IMR-90 (cell line): Measurements from ENCODE around the gene LFNG. TPM values are rescaled to one million over a fixed set of nuclear protein-coding genes. Genes with fewer than 3 reads are reported as not detected.

Experiments
- ATAC-seq: fragments of 200-7000 bp; cut with Tn5 transposase; 2 replicates; pipeline ENCODE4 v1.9.1; 2020; ENCODE audit warnings: low read depth, mild to moderate bottlenecking, moderate library complexity
- BruUV-seq: library from RNA; stranded (reverse); fragments of 400-500 nt; replicated peaks from 2 replicates; lab custom pipeline; 2021; lab: Mats Ljungman, UMichigan
- CTCF ChIA-PET: fragments of 300-600 bp; formaldehyde crosslinking; extraction: SDS; loops from one replicate; lab custom pipeline; 2021; ENCODE audit warnings: antibody characterized with exemption; lab: Yijun Ruan, JAX
- POLR2A ChIA-PET: fragments of 300-600 bp; sonication (Branson Sonifier 250); formaldehyde crosslinking; loops from one replicate; lab custom pipeline; 2022; ENCODE audit warnings: antibody characterized with exemption; ENCODE audit not compliant: unreplicated experiment; lab: Charles Lee
- DNase-seq: peaks from one replicate; pipeline ENCODE4 v3.0.0; 2013
- H2AFZ ChIP-seq: replicated peaks from 2 replicates; pipeline ENCODE3; 2013; ENCODE audit warnings: low read length, mild to moderate bottlenecking; ENCODE audit not compliant: poor library complexity
- H2AK5ac ChIP-seq: 2 replicates; pipeline ENCODE4 v1.6.1; 2013; ENCODE audit warnings: low read depth, low read length, inconsistent platforms
- H2AK9ac ChIP-seq: replicated peaks from 2 replicates; pipeline ENCODE3; 2013; ENCODE audit warnings: mild to moderate bottlenecking, low read depth, low read length, moderate library complexity; ENCODE audit not compliant: poor library complexity
- H2BK120ac ChIP-seq: 2 replicates; pipeline ENCODE4 v1.6.1; 2013; ENCODE audit warnings: low read depth, low read length, inconsistent platforms
- H2BK15ac ChIP-seq: 3 replicates; pipeline ENCODE4 v1.6.1; 2013; ENCODE audit warnings: low read depth, low read length, inconsistent platforms
- H2BK20ac ChIP-seq: 2 replicates; pipeline ENCODE4 v1.6.1; 2013; ENCODE audit warnings: low read depth, mild to moderate bottlenecking, inconsistent platforms, low read length, moderate library complexity
- H2BK5ac ChIP-seq: 2 replicates; pipeline ENCODE4 v1.6.1; 2013; ENCODE audit warnings: mild to moderate bottlenecking, low read depth, low read length, inconsistent platforms; ENCODE audit not compliant: poor library complexity, severe bottlenecking
- H3K14ac ChIP-seq: replicated peaks from 2 replicates; pipeline ENCODE4 v1.6.1; 2013; ENCODE audit warnings: low read depth, low read length, inconsistent platforms
- H3K18ac ChIP-seq: 2 replicates; pipeline ENCODE4 v1.6.1; 2013; ENCODE audit warnings: low read depth, low read length, control low read depth
- H3K23ac ChIP-seq: 2 replicates; pipeline ENCODE4 v1.6.1; 2013; ENCODE audit warnings: low read depth, low read length, inconsistent platforms
- H3K27ac ChIP-seq: 2 replicates; pipeline ENCODE4 v1.5.1; 2013; ENCODE audit warnings: mild to moderate bottlenecking, control low read depth, low read length; ENCODE audit not compliant: insufficient read depth
- H3K27me3 ChIP-seq: 2 replicates; pipeline ENCODE4 v1.6.1; 2013; ENCODE audit warnings: low read length; ENCODE audit not compliant: control insufficient read depth, insufficient read depth
- H3K36me3 ChIP-seq: 2 replicates; pipeline ENCODE4 v1.6.1; 2013; ENCODE audit warnings: low read length, mixed read lengths; ENCODE audit not compliant: control insufficient read depth, insufficient read depth
- H3K4ac ChIP-seq: 2 replicates; pipeline ENCODE4 v1.6.1; 2013; ENCODE audit warnings: low read depth, low read length, inconsistent platforms
- H3K4me1 ChIP-seq: 2 replicates; pipeline ENCODE4 v1.6.1; 2013; ENCODE audit warnings: low read length, mixed read lengths; ENCODE audit not compliant: control insufficient read depth, insufficient read depth
- H3K4me2 ChIP-seq: 2 replicates; pipeline ENCODE4 v1.6.1; 2013; ENCODE audit warnings: low read depth, mild to moderate bottlenecking, control low read depth, low read length, moderate library complexity
- H3K4me3 ChIP-seq: 2 replicates; pipeline ENCODE4 v1.5.1; 2013; ENCODE audit warnings: low read depth, mild to moderate bottlenecking, control low read depth, low read length, moderate library complexity; ENCODE audit not compliant: insufficient read depth
- H3K56ac ChIP-seq: 2 replicates; pipeline ENCODE4 v1.6.1; 2013; ENCODE audit warnings: low read length, inconsistent platforms; ENCODE audit not compliant: insufficient read depth; ENCODE audit errors: extremely low read depth
- H3K79me1 ChIP-seq, 2 experiments: 2 replicates each; pipeline ENCODE4 v1.6.1; 2013; ENCODE audit warnings: low read length in 2 of 2, inconsistent platforms in 1 of 2, low read depth in 1 of 2
- H3K9ac ChIP-seq: 2 replicates; pipeline ENCODE4 v1.6.1; 2013; ENCODE audit warnings: low read depth, low read length, control low read depth
- H3K9me1 ChIP-seq: 2 replicates; pipeline ENCODE4 v1.6.1; 2013; ENCODE audit warnings: low read length, inconsistent platforms; ENCODE audit not compliant: insufficient read depth
- H3K9me3 ChIP-seq: 2 replicates; pipeline ENCODE4 v1.6.1; 2013; ENCODE audit warnings: low read length; ENCODE audit not compliant: control insufficient read depth, insufficient read depth
- H4K20me1 ChIP-seq: 2 replicates; pipeline ENCODE4 v1.6.1; 2013; ENCODE audit warnings: low read length, inconsistent platforms; ENCODE audit not compliant: insufficient read depth
- H4K5ac ChIP-seq: 2 replicates; pipeline ENCODE4 v1.6.1; 2013; ENCODE audit warnings: mild to moderate bottlenecking, low read depth, low read length, control low read depth
- H4K8ac ChIP-seq, 2 experiments: 2 replicates each; pipeline ENCODE4 v1.6.1; 2013; ENCODE audit warnings: low read depth in 2 of 2, low read length in 2 of 2, control low read depth in 1 of 2, inconsistent platforms in 1 of 2
- H4K91ac ChIP-seq: 2 replicates; pipeline ENCODE4 v1.6.1; 2013; ENCODE audit warnings: low read depth, low read length, inconsistent platforms; ENCODE audit not compliant: insufficient read depth
- FOS ChIP-seq: fragments of 150-350 bp; IDR thresholded peaks from 2 replicates; pipeline ENCODE4 v1.6.1; 2016; ENCODE audit warnings: low read depth, low read length
- WGBS, 2 experiments: methylation state at CpG; one replicate each; pipeline versions ENCODE4 v1.1.5 to v1.1.7; 2013; ENCODE audit warnings: missing lambda C conversion rate in 2 of 2; ENCODE audit not compliant: insufficient read length in 1 of 2; ENCODE audit errors: extremely low coverage in 2 of 2; 5-methylcytosine and 5-hydroxymethylcytosine counted together
- dilution Hi-C: fragments of 300-500 bp; cut with HindIII; formaldehyde crosslinking; loops from one replicate; pipeline ENCODE4 v1.14.3; 2018; ENCODE audit warnings: low sequenced_read_pairs; ENCODE audit not compliant: unreplicated experiment
- in situ Hi-C: fragments of 300-500 bp; cut with MboI; formaldehyde crosslinking; loops from 3 replicates; pipeline ENCODE4 v1.14.3; 2019; ENCODE audit warnings: low sequenced_read_pairs, inconsistent platforms, mixed read lengths
- intact Hi-C: fragments of 100-400 bp; cut with micrococcal nuclease; formaldehyde crosslinking; loops from 2 replicates; pipeline ENCODE4 v1.10.0; 2022
- polyA plus RNA-seq, 3 experiments: library from polyadenylated mRNA; depleted of rRNA; stranded (reverse); fragments of >200 nt; gene quantifications; 2 replicates each; pipeline ENCODE4 v1.2.3, GENCODE V29; 2012; ENCODE audit warnings: low replicate concordance in 1 of 3
- total RNA-seq: library from RNA; depleted of rRNA; stranded (reverse); fragments of >200 nt; gene quantifications from 2 replicates; pipeline ENCODE4 v1.2.3, GENCODE V29; 2012

LFNG gene
- total and polyA plus RNA-seq, 2 of the 4 experiments (the other 2 are of a cell fraction), result 1.8 to 5.1 TPM

GRCh38 chr7:2504128-2504888 is 15.3 kb upstream of the LFNG start:
- H4K91ac ChIP-seq, result no peak overlapping the region
- no peaks in the 10 kb centered on the region for H3K79me1 ChIP-seq
- H3K4me3 ChIP-seq, result no peak overlapping the region
- H2BK20ac ChIP-seq, result no peak overlapping the region
- H2AK5ac ChIP-seq, result no peak overlapping the region
- ChIA-PET CTCF (no interaction called here), POLR2A (no interaction called here)
- no peak overlapping the region for H4K8ac ChIP-seq
- no peaks in the 10 kb centered on the region for H4K20me1 ChIP-seq
- no TSS peak for BruUV-seq
- no peak overlapping the region for H3K4me2 ChIP-seq
- peaks cover 3% of the 10 kb centered on the region; the same call in 1 of the 2 replicates for H3K27me3 ChIP-seq
- intact Hi-C loops, result no loop called here
- WGBS, 2 experiments, result 73% methylated on average over 12 of the region's 21 CpGs; no CpG with 5 or more reads in 1 of the 2 experiments
- DNase-seq, result no peak
- TF ChIP-seq FOS, result no peak
- H2AK9ac ChIP-seq, result no peak overlapping the region
- H3K23ac ChIP-seq, result no peak overlapping the region
- no peak for ATAC-seq
- H2BK15ac ChIP-seq, result no peak overlapping the region
- no peak overlapping the region for H3K9ac ChIP-seq
- no peak overlapping the region for H3K27ac ChIP-seq
- H2AFZ ChIP-seq, result no peak overlapping the region
- dilution Hi-C loops, result no loop called here
- no peak overlapping the region for H3K18ac ChIP-seq
- H2BK120ac ChIP-seq, result no peak overlapping the region
- peaks cover 8% of the 10 kb centered on the region; the same call in 1 of the 2 replicates for H3K4me1 ChIP-seq
- H3K36me3 ChIP-seq, result no peaks in the 10 kb centered on the region
- H3K56ac ChIP-seq, result no peak overlapping the region
- in situ Hi-C loops, result no loop called here
- H3K9me3 ChIP-seq, result no peaks in the 10 kb centered on the region
- no peak overlapping the region for H3K4ac ChIP-seq
- no peak overlapping the region for H3K14ac ChIP-seq
- no peak overlapping the region for H4K5ac ChIP-seq
- no peak overlapping the region for H2BK5ac ChIP-seq
- H3K9me1 ChIP-seq, result no peaks in the 10 kb centered on the region
